ENCODE measurements around the gene MED15. TPM values are rescaled to one million over a fixed set of nuclear protein-coding genes. Genes with fewer than 3 reads are reported as not detected.

Gene MED15
- polyA plus RNA-seq, 4 donors = 49.4 to 106 (median 76.6) TPM

GRCh38 chr22:20545681-20546521 is 38.5 kb downstream of the MED15 start:
- Histone ChIP-seq H3K27me3 (ENCODE audit: control insufficient read depth in 3 of 3, insufficient read depth in 3 of 3, low read length in 3 of 3) (no peaks in the 10 kb centered on the region), H3K36me3 (ENCODE audit: control insufficient read depth in 3 of 3, insufficient read depth in 2 of 3, low read depth in 1 of 3, low read length in 3 of 3) (peaks cover 0 to 50% (median 2%) of the 10 kb centered on the region in 3 donors), H3K9me3 (ENCODE audit: control insufficient read depth in 2 of 2, insufficient read depth in 1 of 2, low read depth in 1 of 2, low read length in 1 of 2) (no peaks in the 10 kb centered on the region), H3K4me3 (ENCODE audit: low read depth in 1 of 3, low read length in 3 of 3) (no peak overlapping the region), H3K27ac (ENCODE audit: low read depth in 1 of 3, low read length in 2 of 3) (no peak overlapping the region), H3K4me1 (ENCODE audit: control insufficient read depth in 3 of 3, insufficient read depth in 2 of 3, low read depth in 1 of 3, low read length in 2 of 3) (peaks cover 0 to 12% (median 0%) of the 10 kb centered on the region in 3 donors)
- WGBS, 3 donors = 86% methylated on average over 10 of the region's 10 CpGs
- no peak for DNase-seq
- no peak for FAIRE-seq

- H3K4me1 ChIP-seq (ENCODE audit: control insufficient read depth in 3 of 3, insufficient read depth in 2 of 3, low read depth in 1 of 3, low read length in 2 of 3) = peaks cover 0 to 18% (median 0%) of the 10 kb centered on the region in 3 donors
- H3K27ac ChIP-seq (ENCODE audit: low read depth in 1 of 3, low read length in 2 of 3) = no peak overlapping the region
- no peaks in the 10 kb centered on the region for H3K9me3 ChIP-seq (ENCODE audit: control insufficient read depth in 2 of 2, insufficient read depth in 1 of 2, low read depth in 1 of 2, low read length in 1 of 2)
- WGBS, 3 donors = 88 to 96% (median 96%) methylated on average over 4 of the region's 4 CpGs
- no peak overlapping the region for H3K4me3 ChIP-seq (ENCODE audit: low read depth in 1 of 3, low read length in 3 of 3)
- DNase-seq = no peak
- no peak for FAIRE-seq
- no peaks in the 10 kb centered on the region for H3K27me3 ChIP-seq (ENCODE audit: control insufficient read depth in 3 of 3, insufficient read depth in 3 of 3, low read length in 3 of 3)
- peaks cover 0 to 52% (median 2%) of the 10 kb centered on the region in 3 donors for H3K36me3 ChIP-seq (ENCODE audit: control insufficient read depth in 3 of 3, insufficient read depth in 2 of 3, low read depth in 1 of 3, low read length in 3 of 3)
Observed at GRCh38 chr22:20546541-20546950, 39.1 kb downstream of the MED15 start.

- peaks cover 0 to 19% (median 4%) of the 10 kb centered on the region in 3 donors for H3K4me1 ChIP-seq (ENCODE audit: control insufficient read depth in 3 of 3, insufficient read depth in 2 of 3, low read depth in 1 of 3, low read length in 2 of 3)
Observed at GRCh38 chr22:20547029-20547428, 39.6 kb downstream of the MED15 start.

GRCh38 chr22:20548806-20549205 is 41.4 kb downstream of the MED15 start:
- Histone ChIP-seq H3K4me1 (ENCODE audit: control insufficient read depth in 3 of 3, insufficient read depth in 2 of 3, low read depth in 1 of 3, low read length in 2 of 3) (peaks cover 0 to 27% (median 12%) of the 10 kb centered on the region in 3 donors), H3K27ac (ENCODE audit: low read depth in 1 of 3, low read length in 2 of 3) (peak overlapping the region in 2 of 3 donors; percentile 57 to 92), H3K27me3 (ENCODE audit: control insufficient read depth in 3 of 3, insufficient read depth in 3 of 3, low read length in 3 of 3) (no peaks in the 10 kb centered on the region), H3K36me3 (ENCODE audit: control insufficient read depth in 3 of 3, insufficient read depth in 2 of 3, low read depth in 1 of 3, low read length in 3 of 3) (peaks cover 0 to 64% (median 5%) of the 10 kb centered on the region in 3 donors), H3K9me3 (ENCODE audit: control insufficient read depth in 2 of 2, insufficient read depth in 1 of 2, low read depth in 1 of 2, low read length in 1 of 2) (no peaks in the 10 kb centered on the region), H3K4me3 (ENCODE audit: low read depth in 1 of 3, low read length in 3 of 3) (no peak overlapping the region)
- 84 to 94% (median 90%) methylated on average over 4 of the region's 4 CpGs for WGBS, 3 donors
- DNase-seq (no peak), FAIRE-seq (no peak)

More at GRCh38 chr22:20547029-20547428, 39.6 kb downstream of the MED15 start:
- FAIRE-seq (no peak), DNase-seq (no peak)
- Histone ChIP-seq H3K9me3 (ENCODE audit: control insufficient read depth in 2 of 2, insufficient read depth in 1 of 2, low read depth in 1 of 2, low read length in 1 of 2) (no peaks in the 10 kb centered on the region), H3K27ac (ENCODE audit: low read depth in 1 of 3, low read length in 2 of 3) (no peak overlapping the region), H3K4me3 (ENCODE audit: low read depth in 1 of 3, low read length in 3 of 3) (no peak overlapping the region), H3K27me3 (ENCODE audit: control insufficient read depth in 3 of 3, insufficient read depth in 3 of 3, low read length in 3 of 3) (no peaks in the 10 kb centered on the region), H3K36me3 (ENCODE audit: control insufficient read depth in 3 of 3, insufficient read depth in 2 of 3, low read depth in 1 of 3, low read length in 3 of 3) (peaks cover 0 to 54% (median 2%) of the 10 kb centered on the region in 3 donors)

GRCh38 chr22:20549232-20549841 is 41.9 kb downstream of the MED15 start:
- H3K4me3 ChIP-seq (ENCODE audit: low read depth in 1 of 3, low read length in 3 of 3) = no peak overlapping the region
- peaks cover 0 to 67% (median 9%) of the 10 kb centered on the region in 3 donors for H3K36me3 ChIP-seq (ENCODE audit: control insufficient read depth in 3 of 3, insufficient read depth in 2 of 3, low read depth in 1 of 3, low read length in 3 of 3)
- H3K9me3 ChIP-seq (ENCODE audit: control insufficient read depth in 2 of 2, insufficient read depth in 1 of 2, low read depth in 1 of 2, low read length in 1 of 2) = no peaks in the 10 kb centered on the region
- WGBS, 3 donors = 50 to 79% (median 75%) methylated on average over 7 of the region's 7 CpGs
- H3K4me1 ChIP-seq (ENCODE audit: control insufficient read depth in 3 of 3, insufficient read depth in 2 of 3, low read depth in 1 of 3, low read length in 2 of 3) = peaks cover 0 to 27% (median 12%) of the 10 kb centered on the region in 3 donors
- FAIRE-seq = no peak
- H3K27ac ChIP-seq (ENCODE audit: low read depth in 1 of 3, low read length in 2 of 3) = peak overlapping the region in 2 of 3 donors; percentile 57 to 92
- DNase-seq = no peak
- H3K27me3 ChIP-seq (ENCODE audit: control insufficient read depth in 3 of 3, insufficient read depth in 3 of 3, low read length in 3 of 3) = no peaks in the 10 kb centered on the region

- no peak for DNase-seq
- peaks cover 0 to 27% (median 12%) of the 10 kb centered on the region in 3 donors for H3K4me1 ChIP-seq (ENCODE audit: control insufficient read depth in 3 of 3, insufficient read depth in 2 of 3, low read depth in 1 of 3, low read length in 2 of 3)
- FAIRE-seq = no peak
- H3K27ac ChIP-seq (ENCODE audit: low read depth in 1 of 3, low read length in 2 of 3) = peak overlapping the region; percentile 13 to 92 (median 45)
- no peak overlapping the region for H3K4me3 ChIP-seq (ENCODE audit: low read depth in 1 of 3, low read length in 3 of 3)
- H3K9me3 ChIP-seq (ENCODE audit: control insufficient read depth in 2 of 2, insufficient read depth in 1 of 2, low read depth in 1 of 2, low read length in 1 of 2) = no peaks in the 10 kb centered on the region
- 83 to 89% (median 84%) methylated on average over 8 of the region's 8 CpGs for WGBS, 3 donors
- peaks cover 0 to 72% (median 12%) of the 10 kb centered on the region in 3 donors for H3K36me3 ChIP-seq (ENCODE audit: control insufficient read depth in 3 of 3, insufficient read depth in 2 of 3, low read depth in 1 of 3, low read length in 3 of 3)
- H3K27me3 ChIP-seq (ENCODE audit: control insufficient read depth in 3 of 3, insufficient read depth in 3 of 3, low read length in 3 of 3) = no peaks in the 10 kb centered on the region
Observed at GRCh38 chr22:20550057-20550817, 42.8 kb downstream of the MED15 start.

GRCh38 chr22:20550851-20551744 is 43.7 kb downstream of the MED15 start:
- DNase-seq (no peak), FAIRE-seq (no peak)
- Histone ChIP-seq H3K27me3 (ENCODE audit: control insufficient read depth in 3 of 3, insufficient read depth in 3 of 3, low read length in 3 of 3) (no peaks in the 10 kb centered on the region), H3K36me3 (ENCODE audit: control insufficient read depth in 3 of 3, insufficient read depth in 2 of 3, low read depth in 1 of 3, low read length in 3 of 3) (peaks cover 0 to 72% (median 17%) of the 10 kb centered on the region in 3 donors), H3K9me3 (ENCODE audit: control insufficient read depth in 2 of 2, insufficient read depth in 1 of 2, low read depth in 1 of 2, low read length in 1 of 2) (no peaks in the 10 kb centered on the region), H3K4me3 (ENCODE audit: low read depth in 1 of 3, low read length in 3 of 3) (no peak overlapping the region), H3K4me1 (ENCODE audit: control insufficient read depth in 3 of 3, insufficient read depth in 2 of 3, low read depth in 1 of 3, low read length in 2 of 3) (peaks cover 0 to 27% (median 12%) of the 10 kb centered on the region in 3 donors), H3K27ac (ENCODE audit: low read depth in 1 of 3, low read length in 2 of 3) (peak overlapping the region; percentile 13 to 92 (median 57))
- WGBS, 3 donors = 60 to 86% (median 68%) methylated on average over 27 of the region's 27 CpGs
